K562 (cell line): Measurements from ENCODE around the gene CUL1. TPM values are rescaled to one million over a fixed set of nuclear protein-coding genes. Genes with fewer than 3 reads are reported as not detected.

ENCODE experiments used
- ASH1L ChIP-seq: fragments of 450-650 bp; IDR thresholded peaks from 2 replicates; pipeline ENCODE4 v1.6.1; 2018; ENCODE audit warnings: borderline replicate concordance, mild to moderate bottlenecking, low read depth; ENCODE audit not compliant: partially characterized antibody
- CBFA2T3 ChIP-seq: fragments of 450-650 bp; IDR thresholded peaks from 2 replicates; pipeline ENCODE4 v1.6.1; 2017
- CHD1 ChIP-seq: fragments of 200-600 bp; sonication (generic); IDR thresholded peaks from one replicate; pipeline ENCODE4 v1.6.1; 2012; ENCODE audit warnings: mild to moderate bottlenecking, moderate library complexity, low read length, inconsistent platforms
- FOS ChIP-seq: IDR thresholded peaks from 3 replicates; pipeline ENCODE4 v1.6.1; 2011; ENCODE audit not compliant: insufficient read length; ENCODE audit errors: extremely low read depth
- FOSL1 ChIP-seq: fragments of 200-800 bp; sonication (Bioruptor generic); conservative IDR thresholded peaks from 2 replicates; pipeline ENCODE4 v1.6.1; 2016; ENCODE audit warnings: missing genetic modification characterization, missing compliant biosample characterization
- GABPB2 ChIP-seq: fragments of 250-450 bp; sonication (Bioruptor Pico); conservative IDR thresholded peaks from 2 replicates; pipeline ENCODE4 v1.5.1; 2021; ENCODE audit warnings: mild to moderate bottlenecking
- LEF1 ChIP-seq: fragments of 450-650 bp; IDR thresholded peaks from 2 replicates; pipeline ENCODE4 v1.6.1; 2016; ENCODE audit warnings: mild to moderate bottlenecking
- POU5F1 ChIP-seq: fragments of 150-350 bp; IDR thresholded peaks from 2 replicates; pipeline ENCODE4 v1.6.1; 2014; ENCODE audit warnings: borderline replicate concordance, low read length, low read depth, mild to moderate bottlenecking; ENCODE audit not compliant: partially characterized antibody
- SREBF2 ChIP-seq: sonication (generic); formaldehyde crosslinking; IDR thresholded peaks from 2 replicates; pipeline ENCODE4 v1.4.0; 2020; ENCODE audit warnings: mild to moderate bottlenecking, missing genetic modification reagents
- TCF3 ChIP-seq: sonication (generic); formaldehyde crosslinking; IDR thresholded peaks from 2 replicates; pipeline ENCODE4 v1.4.0; 2020; ENCODE audit warnings: mild to moderate bottlenecking, missing genetic modification reagents
- ZNF146 ChIP-seq: IDR thresholded peaks from one replicate; pipeline ENCODE4 v1.6.1; 2018; ENCODE audit warnings: missing compliant biosample characterization; ENCODE audit not compliant: unreplicated experiment
- ZNF551 ChIP-seq: fragments of 250-450 bp; sonication (Bioruptor Pico); IDR thresholded peaks from 2 replicates; pipeline ENCODE4 v1.5.0; 2021; ENCODE audit warnings: mild to moderate bottlenecking, moderate library complexity
- polyA plus RNA-seq, 8 experiments: library from polyadenylated mRNA; depleted of rRNA in 4 of 8; stranded (reverse) in 5 of 8; unstranded in 3 of 8; fragments of >200 nt; fragmentation: Nextera tagmentation in 2 of 8; fragmentation: Illumina TruSeq in 1 of 8; extraction: Ambion mirVana in 2 of 8; extraction: Trizol in 1 of 8; gene quantifications; 2 replicates each; pipeline versions ENCODE4 v1.2.1 to v1.2.3, GENCODE V29; 2011 to 2014; ENCODE audit warnings: inconsistent platforms in 1 of 8, missing spikeins in 1 of 8
- total RNA-seq, 7 experiments: library from RNA; depleted of rRNA in 6 of 7; stranded (reverse); fragments of >200 nt in 6 of 7; fragmentation: Illumina TruSeq in 2 of 7; extraction: Trizol in 2 of 7; gene quantifications; 2 replicates each; pipeline versions ENCODE4 v1.2.1 to v1.2.3, GENCODE V29; 2011 to 2021; ENCODE audit warnings: low replicate concordance in 1 of 7
- TF ChIP-seq, protein P1 (sequence below), 2 experiments: IDR thresholded peaks in 1 of 2; conservative IDR thresholded peaks in 1 of 2; 2 replicates each; pipeline ENCODE4 v1.6.1; 2016; ENCODE audit warnings: low read depth in 2 of 2, mild to moderate bottlenecking in 1 of 2, missing compliant biosample characterization in 1 of 2, missing genetic modification characterization in 1 of 2, moderate library complexity in 1 of 2
- TF ChIP-seq, protein P2 (sequence below), 3 experiments: fragments of 200-800 bp in 1 of 3; fragments of 250-450 bp in 1 of 3; fragments of 450-650 bp in 1 of 3; sonication (Bioruptor Pico) in 1 of 3; sonication (Bioruptor generic) in 1 of 3; formaldehyde crosslinking in 1 of 3; IDR thresholded peaks; 2 replicates each; pipeline versions ENCODE4 v1.6.1 to v1.8.0; 2016 to 2022; ENCODE audit warnings: mild to moderate bottlenecking in 2 of 3, missing genetic modification characterization in 2 of 3, missing compliant biosample characterization in 1 of 3, moderate library complexity in 1 of 3
- TF ChIP-seq, protein P3 (sequence below): sonication (generic); formaldehyde crosslinking; IDR thresholded peaks from 2 replicates; pipeline ENCODE4 v1.9.0; 2022; ENCODE audit warnings: mild to moderate bottlenecking, missing genetic modification reagents
- TF ChIP-seq, protein P4 (sequence below), 3 experiments: IDR thresholded peaks in 2 of 3; conservative IDR thresholded peaks in 1 of 3; 2 replicates each; pipeline ENCODE4 v1.5.1; 2011 to 2012; ENCODE audit warnings: low read length in 3 of 3, mild to moderate bottlenecking in 3 of 3, control low read depth in 2 of 3, improper control_type of control experiment in 1 of 3, inconsistent platforms in 1 of 3, low read depth in 1 of 3, mixed read lengths in 1 of 3, moderate library complexity in 1 of 3; ENCODE audit not compliant: insufficient read depth in 2 of 3

Gene CUL1
- total and polyA plus RNA-seq, 9 of the 15 experiments (the other 6 are each of a cell fraction or from before 2014, with no cell fraction given): 31.5 to 107 (median 96.5) TPM

DNA sequence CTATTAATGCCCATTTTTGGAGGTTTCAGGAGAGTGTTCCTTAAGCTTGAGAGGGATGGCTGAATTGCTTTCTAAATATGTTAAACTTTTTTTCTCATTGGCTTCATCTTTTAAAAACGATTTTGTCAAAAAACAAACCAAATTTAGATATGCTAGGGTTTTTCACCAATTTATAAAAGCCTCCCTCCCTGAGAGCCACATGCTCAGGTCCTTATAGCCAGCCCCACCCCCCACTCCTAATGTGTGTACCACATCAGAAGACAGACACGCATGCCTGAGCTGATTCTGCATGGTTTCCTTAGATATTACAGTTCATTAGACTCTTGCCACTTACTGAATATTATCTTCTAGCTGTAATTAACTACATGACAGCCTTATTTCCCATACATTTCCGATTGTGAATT is 2.0 kb downstream of the CUL1 start (continued):
- TF ChIP-seq CHD1 (peak; percentile 26), ASH1L (peak; percentile 3), GABPB2 (CRISPR knock-in tag) (no peak), FOSL1 (tag) (no peak), FOS (no peak), CBFA2T3 (peak; percentile 52; the same call in 1 of the 2 replicates), ZNF146 (CRISPR knock-in tag) (no peak), LEF1 (peak; percentile 54; the same call in 1 of the 2 replicates), SREBF2 (CRISPR knock-in tag) (no peak), TCF3 (CRISPR knock-in tag) (peak; percentile 16; the same call in 1 of the 2 replicates), POU5F1 (peak; percentile 28), ZNF551 (no peak)
- TF ChIP-seq, protein P1, sequence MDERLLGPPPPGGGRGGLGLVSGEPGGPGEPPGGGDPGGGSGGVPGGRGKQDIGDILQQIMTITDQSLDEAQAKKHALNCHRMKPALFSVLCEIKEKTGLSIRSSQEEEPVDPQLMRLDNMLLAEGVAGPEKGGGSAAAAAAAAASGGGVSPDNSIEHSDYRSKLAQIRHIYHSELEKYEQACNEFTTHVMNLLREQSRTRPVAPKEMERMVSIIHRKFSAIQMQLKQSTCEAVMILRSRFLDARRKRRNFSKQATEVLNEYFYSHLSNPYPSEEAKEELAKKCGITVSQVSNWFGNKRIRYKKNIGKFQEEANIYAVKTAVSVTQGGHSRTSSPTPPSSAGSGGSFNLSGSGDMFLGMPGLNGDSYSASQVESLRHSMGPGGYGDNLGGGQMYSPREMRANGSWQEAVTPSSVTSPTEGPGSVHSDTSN (CRISPR knock-in tag; IDR thresholded peaks at IDR 0.05; ENCODE audit: low read depth): no peak
- TF ChIP-seq, protein P1 (tag; conservative IDR thresholded peaks at IDR 0.05; ENCODE audit: low read depth): no peak
- TF ChIP-seq, protein P2, sequence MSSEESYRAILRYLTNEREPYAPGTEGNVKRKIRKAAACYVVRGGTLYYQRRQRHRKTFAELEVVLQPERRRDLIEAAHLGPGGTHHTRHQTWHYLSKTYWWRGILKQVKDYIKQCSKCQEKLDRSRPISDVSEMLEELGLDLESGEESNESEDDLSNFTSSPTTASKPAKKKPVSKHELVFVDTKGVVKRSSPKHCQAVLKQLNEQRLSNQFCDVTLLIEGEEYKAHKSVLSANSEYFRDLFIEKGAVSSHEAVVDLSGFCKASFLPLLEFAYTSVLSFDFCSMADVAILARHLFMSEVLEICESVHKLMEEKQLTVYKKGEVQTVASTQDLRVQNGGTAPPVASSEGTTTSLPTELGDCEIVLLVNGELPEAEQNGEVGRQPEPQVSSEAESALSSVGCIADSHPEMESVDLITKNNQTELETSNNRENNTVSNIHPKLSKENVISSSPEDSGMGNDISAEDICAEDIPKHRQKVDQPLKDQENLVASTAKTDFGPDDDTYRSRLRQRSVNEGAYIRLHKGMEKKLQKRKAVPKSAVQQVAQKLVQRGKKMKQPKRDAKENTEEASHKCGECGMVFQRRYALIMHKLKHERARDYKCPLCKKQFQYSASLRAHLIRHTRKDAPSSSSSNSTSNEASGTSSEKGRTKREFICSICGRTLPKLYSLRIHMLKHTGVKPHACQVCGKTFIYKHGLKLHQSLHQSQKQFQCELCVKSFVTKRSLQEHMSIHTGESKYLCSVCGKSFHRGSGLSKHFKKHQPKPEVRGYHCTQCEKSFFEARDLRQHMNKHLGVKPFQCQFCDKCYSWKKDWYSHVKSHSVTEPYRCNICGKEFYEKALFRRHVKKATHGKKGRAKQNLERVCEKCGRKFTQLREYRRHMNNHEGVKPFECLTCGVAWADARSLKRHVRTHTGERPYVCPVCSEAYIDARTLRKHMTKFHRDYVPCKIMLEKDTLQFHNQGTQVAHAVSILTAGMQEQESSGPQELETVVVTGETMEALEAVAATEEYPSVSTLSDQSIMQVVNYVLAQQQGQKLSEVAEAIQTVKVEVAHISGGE (CRISPR knock-in tag; IDR thresholded peaks at IDR 0.05): no peak
- TF ChIP-seq, protein P3, sequence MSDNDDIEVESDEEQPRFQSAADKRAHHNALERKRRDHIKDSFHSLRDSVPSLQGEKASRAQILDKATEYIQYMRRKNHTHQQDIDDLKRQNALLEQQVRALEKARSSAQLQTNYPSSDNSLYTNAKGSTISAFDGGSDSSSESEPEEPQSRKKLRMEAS (CRISPR knock-in tag): peak; percentile 59; the same call in 1 of the 2 replicates
- TF ChIP-seq, protein P4, sequence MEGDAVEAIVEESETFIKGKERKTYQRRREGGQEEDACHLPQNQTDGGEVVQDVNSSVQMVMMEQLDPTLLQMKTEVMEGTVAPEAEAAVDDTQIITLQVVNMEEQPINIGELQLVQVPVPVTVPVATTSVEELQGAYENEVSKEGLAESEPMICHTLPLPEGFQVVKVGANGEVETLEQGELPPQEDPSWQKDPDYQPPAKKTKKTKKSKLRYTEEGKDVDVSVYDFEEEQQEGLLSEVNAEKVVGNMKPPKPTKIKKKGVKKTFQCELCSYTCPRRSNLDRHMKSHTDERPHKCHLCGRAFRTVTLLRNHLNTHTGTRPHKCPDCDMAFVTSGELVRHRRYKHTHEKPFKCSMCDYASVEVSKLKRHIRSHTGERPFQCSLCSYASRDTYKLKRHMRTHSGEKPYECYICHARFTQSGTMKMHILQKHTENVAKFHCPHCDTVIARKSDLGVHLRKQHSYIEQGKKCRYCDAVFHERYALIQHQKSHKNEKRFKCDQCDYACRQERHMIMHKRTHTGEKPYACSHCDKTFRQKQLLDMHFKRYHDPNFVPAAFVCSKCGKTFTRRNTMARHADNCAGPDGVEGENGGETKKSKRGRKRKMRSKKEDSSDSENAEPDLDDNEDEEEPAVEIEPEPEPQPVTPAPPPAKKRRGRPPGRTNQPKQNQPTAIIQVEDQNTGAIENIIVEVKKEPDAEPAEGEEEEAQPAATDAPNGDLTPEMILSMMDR (IDR thresholded peaks at IDR 0.05 in 2 of 3, conservative IDR thresholded peaks at IDR 0.05 in 1 of 3; ENCODE audit: insufficient read depth in 2 of 3, low read depth in 1 of 3, low read length in 3 of 3): no peak
